A549 (cell line): ENCODE results near the gene NCBP2.

ENCODE experiments used
- CBX2 ChIP-seq: fragments of 200-600 bp; sonication (generic); IDR thresholded peaks from 2 replicates; pipeline ENCODE4 v1.6.1; 2016; ENCODE audit warnings: low read depth, mild to moderate bottlenecking, borderline replicate concordance
- EP300 ChIP-seq, 2 experiments: fragments of >200 bp; sonication (Bioruptor Twin); formaldehyde crosslinking; IDR thresholded peaks; 2 replicates in 1 of 2; 3 replicates in 1 of 2; pipeline ENCODE4 v1.6.1; 2016 to 2017
- MAZ ChIP-seq: fragments of 150-350 bp; IDR thresholded peaks from 2 replicates; pipeline ENCODE4 v1.6.1; 2014; ENCODE audit warnings: antibody characterized with exemption, low read depth, low read length, borderline replicate concordance
- POLR2A ChIP-seq: IDR thresholded peaks from 2 replicates; pipeline ENCODE4 v1.6.1; 2012; ENCODE audit warnings: mild to moderate bottlenecking, low read length
- RCOR1 ChIP-seq: fragments of 150-350 bp; IDR thresholded peaks from 2 replicates; pipeline ENCODE4 v1.6.1; 2014; ENCODE audit warnings: antibody characterized with exemption, low read length, low read depth
- TF ChIP-seq, protein P1 (sequence below): fragments of >200 bp; sonication (Bioruptor Twin); formaldehyde crosslinking; IDR thresholded peaks from 3 replicates; pipeline ENCODE4 v1.5.1; 2016

GRCh38 chr3:196970547-196971093, 28.3 kb upstream of the NCBP2 start:
- TF ChIP-seq, protein P1, sequence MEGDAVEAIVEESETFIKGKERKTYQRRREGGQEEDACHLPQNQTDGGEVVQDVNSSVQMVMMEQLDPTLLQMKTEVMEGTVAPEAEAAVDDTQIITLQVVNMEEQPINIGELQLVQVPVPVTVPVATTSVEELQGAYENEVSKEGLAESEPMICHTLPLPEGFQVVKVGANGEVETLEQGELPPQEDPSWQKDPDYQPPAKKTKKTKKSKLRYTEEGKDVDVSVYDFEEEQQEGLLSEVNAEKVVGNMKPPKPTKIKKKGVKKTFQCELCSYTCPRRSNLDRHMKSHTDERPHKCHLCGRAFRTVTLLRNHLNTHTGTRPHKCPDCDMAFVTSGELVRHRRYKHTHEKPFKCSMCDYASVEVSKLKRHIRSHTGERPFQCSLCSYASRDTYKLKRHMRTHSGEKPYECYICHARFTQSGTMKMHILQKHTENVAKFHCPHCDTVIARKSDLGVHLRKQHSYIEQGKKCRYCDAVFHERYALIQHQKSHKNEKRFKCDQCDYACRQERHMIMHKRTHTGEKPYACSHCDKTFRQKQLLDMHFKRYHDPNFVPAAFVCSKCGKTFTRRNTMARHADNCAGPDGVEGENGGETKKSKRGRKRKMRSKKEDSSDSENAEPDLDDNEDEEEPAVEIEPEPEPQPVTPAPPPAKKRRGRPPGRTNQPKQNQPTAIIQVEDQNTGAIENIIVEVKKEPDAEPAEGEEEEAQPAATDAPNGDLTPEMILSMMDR, result no peak
- TF ChIP-seq MAZ (no peak), POLR2A (no peak), RCOR1 (no peak), EP300 (IDR thresholded peaks at IDR 0.05) (no peak), CBX2 (no peak)
